Astrocyte (in vitro differentiated cells and primary cell): Measurements from ENCODE around the gene TRIP4.

ENCODE experiments used
- CTCF ChIP-seq: IDR thresholded peaks from 2 replicates; pipeline ENCODE4 v1.5.1; 2011; ENCODE audit warnings: low read depth, mild to moderate bottlenecking, inconsistent platforms, low read length, moderate library complexity; ENCODE audit not compliant: insufficient read depth
- EZH2 ChIP-seq: IDR thresholded peaks from 2 replicates; pipeline ENCODE4 v1.6.1; 2012; ENCODE audit warnings: mild to moderate bottlenecking, low read length, inconsistent platforms; ENCODE audit not compliant: insufficient read depth

GRCh38 chr15:64493641-64494040 lies 106.0 kb downstream of the TRIP4 start:
- TF ChIP-seq CTCF (no peak), EZH2 (no peak)
